SK-MEL-5 (cell line): ENCODE measurements around the gene H2BK1. TPM values are rescaled to one million over a fixed set of nuclear protein-coding genes. Genes with fewer than 3 reads are reported as not detected.

Experiments
- DNase-seq: peaks from one replicate; pipeline ENCODE4 v3.0.0-alpha.2; 2016; ENCODE audit warnings: low read depth, low spot score
- in situ Hi-C: cut with HindIII; loops from 2 replicates; pipeline ENCODE4 v1.10.0; 2016; ENCODE audit warnings: low sequenced_read_pairs, high pct_unique_total_duplicates, low pct_unique_long_range_greater_than_20kb
- total RNA-seq: library from RNA; depleted of rRNA; stranded (reverse); fragments of >200 nt; shearing (Covaris generic); gene quantifications from 2 replicates; pipeline ENCODE4 v1.2.3, GENCODE V29; 2014

Gene H2BK1
- total RNA-seq, 1 experiment from 2014 or later, result not detected

DNA sequence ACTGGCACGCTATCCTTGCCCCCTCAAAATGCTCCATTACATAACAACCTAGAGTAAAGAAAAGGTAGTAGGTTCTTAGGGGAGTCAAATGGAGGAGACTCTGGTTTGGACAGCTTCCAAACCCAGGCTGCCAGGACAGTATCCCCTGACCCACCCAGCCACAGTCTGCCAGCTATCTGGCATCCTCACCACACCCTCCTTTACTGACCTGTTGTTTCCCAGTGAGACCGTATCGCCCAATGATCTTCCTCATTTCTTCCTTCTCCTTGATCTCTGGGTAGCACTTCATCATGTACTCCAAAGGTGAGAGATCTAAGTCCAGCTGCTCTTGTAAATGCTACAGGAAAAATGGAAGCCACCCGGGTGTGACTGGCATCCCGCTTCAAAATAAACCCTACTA lies 5.1 kb upstream of the H2BK1 start:
- in situ Hi-C loops, result no loop called here
- DNase-seq, result no peak

DNA sequence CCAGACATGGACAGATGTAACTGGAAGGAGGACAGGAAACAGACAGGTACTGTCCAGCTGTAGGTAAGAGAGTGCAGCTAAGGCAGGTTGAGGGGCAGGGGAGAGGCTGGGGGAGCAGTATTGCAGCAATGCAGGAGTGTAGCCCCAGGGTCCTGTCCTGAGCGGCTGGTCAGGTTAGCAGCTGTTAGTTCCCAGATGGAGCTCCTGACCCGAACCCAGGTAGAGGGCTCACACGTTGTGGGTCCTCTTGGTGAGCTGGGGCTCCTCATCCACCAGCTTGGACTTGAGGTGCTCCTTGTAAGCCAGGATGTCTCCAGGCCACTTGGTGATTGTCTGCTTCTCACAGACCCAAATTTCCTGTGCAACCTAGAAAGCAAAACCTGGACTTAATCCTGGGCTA lies 3.5 kb upstream of the H2BK1 start:
- DNase-seq, result no peak
- in situ Hi-C loops, result no loop called here

DNA sequence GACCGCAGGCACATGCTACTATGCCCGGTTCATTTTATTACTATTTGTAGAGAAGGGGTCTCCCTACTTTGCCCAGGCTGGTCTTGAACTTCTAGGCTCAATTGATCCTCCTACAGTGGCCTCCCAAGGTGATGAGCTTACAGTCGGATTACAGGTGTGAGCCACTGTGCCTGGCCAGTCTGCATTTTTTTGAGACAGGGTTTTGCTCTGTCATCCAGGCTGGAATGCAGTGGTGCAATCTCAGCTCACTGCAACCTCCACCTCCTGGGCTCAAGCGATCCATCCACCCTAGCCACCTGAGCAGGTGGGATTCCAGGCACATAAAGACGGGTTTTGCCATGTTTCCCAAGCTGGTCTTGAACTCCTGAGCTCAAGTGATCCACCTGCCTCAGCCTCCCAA lies 2.3 kb upstream of the H2BK1 start:
- in situ Hi-C loops, result no loop called here

DNA sequence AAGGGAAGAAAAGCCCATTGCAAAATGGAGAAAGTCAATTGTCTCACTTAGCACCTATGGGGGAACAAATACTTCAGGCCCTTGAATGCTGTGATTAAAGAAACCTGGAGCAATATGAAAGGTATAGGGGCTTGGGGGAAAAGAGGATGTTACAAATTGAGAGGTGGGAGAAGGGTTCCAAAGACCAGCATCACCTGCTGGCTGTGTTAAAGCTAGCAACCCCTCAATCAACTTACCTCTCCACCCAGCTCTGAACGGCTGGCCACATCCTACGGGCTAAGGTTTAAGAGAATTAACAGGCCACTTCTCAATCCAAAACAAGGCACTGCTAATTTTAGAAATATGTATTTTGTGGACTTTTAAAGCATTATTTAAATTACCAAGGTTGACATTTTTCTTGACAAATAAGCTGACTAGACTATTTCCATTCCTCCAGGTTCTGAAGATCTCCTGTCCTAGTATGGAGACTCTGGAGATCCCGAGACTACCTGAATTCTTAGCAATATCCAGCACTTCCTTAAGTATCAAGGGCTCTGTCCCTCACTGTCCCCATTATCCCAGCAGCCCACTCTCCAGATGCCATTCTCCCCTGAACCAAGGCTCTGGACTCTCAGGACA lies 976 bp upstream of the H2BK1 start:
- in situ Hi-C loops, result no loop called here
- no peak for DNase-seq

More for the DNA sequence above, 2.3 kb upstream of the H2BK1 start:
- no peak for DNase-seq

DNA sequence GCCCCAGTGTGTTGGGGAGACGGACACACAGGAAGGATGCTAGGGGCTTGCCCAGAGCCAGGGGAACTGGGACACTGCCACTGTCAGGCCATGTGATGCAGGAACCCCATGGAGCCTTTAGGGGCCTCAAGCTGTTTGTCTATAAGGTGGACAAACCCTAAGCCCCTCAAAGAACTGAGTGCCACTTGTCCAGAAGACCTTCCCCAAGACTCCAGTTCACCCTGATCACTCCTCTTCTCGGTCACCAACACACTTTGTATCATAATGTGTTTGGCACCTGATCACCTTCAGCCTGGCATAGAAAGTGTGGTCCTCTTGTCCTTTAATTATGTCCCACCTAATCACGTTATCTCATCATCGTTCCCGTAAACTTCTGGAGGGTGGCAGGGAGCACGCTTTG lies 700 bp downstream of the H2BK1 start:
- in situ Hi-C loops, result no loop called here
- no peak for DNase-seq

GRCh38 chr7:151208253-151208862 lies 1.9 kb downstream of the H2BK1 start:
- in situ Hi-C loops, result no loop called here
- no peak for DNase-seq

- no peak for DNase-seq
- in situ Hi-C loops, result no loop called here
These were observed 2.5 kb downstream of the H2BK1 start for GRCh38 chr7:151207804-151208203.

- DNase-seq, result no peak
- in situ Hi-C loops, result no loop called here
These were observed 3.0 kb downstream of the H2BK1 start for GRCh38 chr7:151207315-151207714.

GRCh38 chr7:151206914-151207313 lies 3.4 kb downstream of the H2BK1 start:
- peak; percentile 24 for DNase-seq
- in situ Hi-C loops, result no loop called here

DNA sequence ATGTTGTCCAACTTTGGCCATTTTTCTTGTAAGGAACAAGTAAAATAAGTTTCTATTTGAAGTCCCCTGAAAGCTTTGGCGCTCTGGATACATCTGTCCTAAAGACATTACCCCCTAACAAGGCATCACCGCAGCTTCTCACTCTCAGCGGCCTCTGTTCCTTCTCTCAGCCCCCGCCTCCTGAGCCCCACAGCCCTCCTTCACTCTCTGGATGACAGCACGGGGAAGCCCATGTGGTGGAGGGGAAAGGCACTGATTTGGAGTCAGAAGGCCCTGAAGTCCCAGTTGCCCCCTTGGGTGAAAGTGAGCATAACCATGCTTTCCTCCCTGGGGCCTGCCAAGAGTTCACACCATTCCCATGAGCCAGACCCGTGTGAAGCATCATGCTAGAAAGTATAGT lies 4.6 kb downstream of the H2BK1 start:
- DNase-seq, result no peak
- in situ Hi-C loops, result no loop called here

GRCh38 chr7:151204383-151205032 lies 5.8 kb downstream of the H2BK1 start:
- in situ Hi-C loops, result no loop called here
- DNase-seq, result no peak

DNA sequence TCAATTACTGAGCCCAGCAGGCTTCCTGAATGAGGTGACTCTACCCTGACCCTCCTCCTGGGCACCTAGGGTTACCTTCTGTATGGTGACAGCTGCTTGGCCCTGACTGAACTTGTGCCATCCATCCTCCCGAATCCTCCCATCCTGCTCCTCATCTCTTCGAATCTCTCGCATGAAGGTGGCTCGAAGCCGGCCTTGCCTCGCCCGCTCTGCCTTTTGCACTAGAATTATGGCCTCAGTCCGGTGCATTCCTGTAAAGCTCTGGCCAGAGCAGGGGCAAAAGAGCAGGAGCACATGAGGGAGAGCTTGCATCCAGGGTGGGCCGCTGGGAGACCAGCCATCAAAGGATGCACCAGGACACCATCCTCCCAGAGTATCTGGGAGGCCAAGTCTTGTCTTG lies 7.5 kb downstream of the H2BK1 start:
- in situ Hi-C loops, result no loop called here
- DNase-seq, result no peak

GRCh38 chr7:151201751-151202150 lies 8.5 kb downstream of the H2BK1 start:
- in situ Hi-C loops, result no loop called here
- DNase-seq, result no peak

- DNase-seq, result no peak
- in situ Hi-C loops, result no loop called here
These were observed 8.9 kb downstream of the H2BK1 start for GRCh38 chr7:151201344-151201743.

DNA sequence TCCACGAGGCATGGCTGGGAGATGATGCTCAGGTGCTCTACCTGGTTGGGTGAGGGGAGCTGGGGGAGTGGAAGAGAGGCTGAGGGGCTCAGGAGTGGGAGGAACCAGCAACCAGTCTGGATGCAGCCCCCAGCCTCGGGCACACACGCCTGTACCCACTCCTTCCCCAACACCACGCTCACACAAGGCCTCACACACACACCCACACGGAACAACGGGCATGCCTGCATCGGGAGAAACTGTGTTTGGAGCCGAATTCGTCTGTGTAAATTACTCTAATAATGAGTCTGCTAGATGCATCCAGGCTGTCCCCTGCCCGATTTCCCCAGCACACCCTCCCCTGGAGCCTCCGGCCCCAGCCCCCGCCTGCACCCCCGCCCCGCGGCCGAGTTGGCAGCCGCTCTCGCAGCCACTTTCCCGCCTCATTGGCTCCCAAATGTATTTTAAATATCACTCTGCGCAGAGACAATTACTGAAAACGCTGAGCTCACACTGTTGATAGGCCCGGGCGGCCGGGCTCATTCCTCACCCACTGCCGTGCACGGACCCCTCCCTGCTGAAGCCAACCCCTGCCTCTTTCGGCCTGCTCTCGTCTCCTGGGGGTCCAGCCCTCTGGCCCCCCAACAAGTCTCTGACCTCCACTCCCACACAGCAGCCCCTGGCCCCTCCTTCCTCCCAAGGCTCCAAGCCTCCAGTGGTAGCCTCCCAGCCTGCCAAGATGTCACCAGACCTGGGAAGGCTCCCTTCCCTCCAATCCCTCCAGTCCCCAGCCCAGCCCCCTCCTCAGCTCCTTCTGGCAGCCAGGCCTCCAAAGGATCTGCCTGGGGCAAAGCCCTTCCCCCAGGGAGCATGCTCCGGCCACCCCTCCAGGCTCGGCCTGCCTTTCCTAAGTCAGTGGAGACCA lies 11.1 kb downstream of the H2BK1 start:
- in situ Hi-C loops, result no loop called here
- DNase-seq, result no peak

- in situ Hi-C loops, result no loop called here
- no peak for DNase-seq
These were observed 12.4 kb downstream of the H2BK1 start for GRCh38 chr7:151197932-151198331.

DNA sequence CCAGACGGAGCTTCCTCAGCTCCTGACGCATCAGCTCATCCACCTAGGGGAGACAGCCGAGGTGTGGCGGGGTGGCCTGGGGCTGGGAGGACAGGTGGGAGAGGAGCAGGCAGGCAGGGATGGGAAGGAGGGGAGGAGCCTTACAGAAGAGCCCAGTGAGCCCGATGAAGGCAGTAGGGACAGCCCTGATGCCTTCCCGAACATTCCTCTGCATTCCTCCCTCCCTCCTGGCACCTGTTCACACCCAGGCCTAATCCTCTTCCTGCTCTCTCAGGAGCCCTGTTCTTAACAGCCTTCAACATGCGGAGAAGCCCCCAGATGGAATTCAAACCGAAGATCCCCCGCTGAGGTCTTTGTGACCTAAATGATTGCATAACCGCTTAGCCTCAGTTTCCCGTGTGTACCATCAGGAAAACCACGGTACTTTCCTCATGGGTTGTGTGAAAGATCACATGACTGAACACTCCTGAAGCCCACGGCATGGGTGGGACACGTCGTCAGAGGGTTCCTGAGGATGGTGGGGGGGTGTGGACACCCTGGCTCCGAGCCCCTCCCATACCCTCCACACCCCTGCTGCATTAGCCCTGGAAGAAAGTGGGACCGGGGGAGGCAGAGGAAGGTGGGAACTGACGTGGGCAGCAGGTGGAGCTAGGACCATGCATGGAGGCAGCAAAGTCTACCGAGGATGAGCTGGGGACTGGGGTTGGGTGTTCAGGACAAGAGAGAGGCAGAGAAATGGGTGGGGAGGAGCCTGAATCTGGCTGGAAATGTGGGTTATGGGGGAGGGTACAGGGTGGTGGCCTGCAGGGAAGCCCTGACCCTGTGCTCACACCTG lies 14.5 kb downstream of the H2BK1 start:
- in situ Hi-C loops, result no loop called here

More for the DNA sequence above, 14.5 kb downstream of the H2BK1 start:
- DNase-seq, result no peak
